GM03348 (cell line): Measurements from ENCODE around the gene ZIC1.

Experiments
- DNase-seq: peaks from one replicate; pipeline ENCODE4 v3.0.0; 2012; ENCODE audit warnings: low spot score

Gene ZIC1

GRCh38 chr3:147395899-147396711 is 13.1 kb upstream of the ZIC1 start:
- no peak for DNase-seq

- no peak for DNase-seq
These were observed 12.5 kb upstream of the ZIC1 start for GRCh38 chr3:147396712-147397046.

GRCh38 chr3:147397155-147397874 is 11.8 kb upstream of the ZIC1 start:
- peak; percentile 44 for DNase-seq

- no peak for DNase-seq
These were observed 11.0 kb upstream of the ZIC1 start for GRCh38 chr3:147397875-147398812.

- no peak for DNase-seq
These were observed 10.2 kb upstream of the ZIC1 start for GRCh38 chr3:147398813-147399534.

GRCh38 chr3:147400111-147400510 is 9.1 kb upstream of the ZIC1 start:
- DNase-seq: no peak

- no peak for DNase-seq
These were observed 8.2 kb upstream of the ZIC1 start for GRCh38 chr3:147400999-147401398.

- DNase-seq: no peak
These were observed 7.7 kb upstream of the ZIC1 start for GRCh38 chr3:147401421-147401820.

GRCh38 chr3:147402159-147402558 is 7.0 kb upstream of the ZIC1 start:
- DNase-seq: no peak

GRCh38 chr3:147403511-147403910 is 5.7 kb upstream of the ZIC1 start:
- DNase-seq: no peak

GRCh38 chr3:147404000-147404799 is 5.0 kb upstream of the ZIC1 start:
- no peak for DNase-seq

- DNase-seq: no peak
These were observed 4.3 kb upstream of the ZIC1 start for GRCh38 chr3:147404800-147405230.

- no peak for DNase-seq
These were observed 3.7 kb upstream of the ZIC1 start for GRCh38 chr3:147405231-147406027.

- DNase-seq: no peak
These were observed 2.9 kb upstream of the ZIC1 start, which contains the start of gene ZIC4 for GRCh38 chr3:147406028-147406931. Gene ZIC4, minus strand, starts transcription at chr3:147406543. Its CDS starts 3,746 bp downstream, at chr3:147402797.

GRCh38 chr3:147407114-147407497 is 2.1 kb upstream of the ZIC1 start:
- DNase-seq: no peak

GRCh38 chr3:147407498-147408187 is 1.5 kb upstream of the ZIC1 start:
- DNase-seq: no peak

GRCh38 chr3:147408188-147409100 is 721 bp upstream of the ZIC1 start:
- no peak for DNase-seq
